22Rv1 (cell line): ENCODE measurements around the gene DNAH3.
"Not testable (repeated sequence)": the region's sequence is repeated elsewhere in the genome, so short reads cannot be mapped to it uniquely, and the experiment has no call there.

Source experiments
- CTCF ChIP-seq: fragments of 450-650 bp; IDR thresholded peaks from 2 replicates; pipeline ENCODE4 v1.5.1; 2017; ENCODE audit warnings: mild to moderate bottlenecking
- ZFX ChIP-seq: fragments of 450-650 bp; IDR thresholded peaks from 2 replicates; pipeline ENCODE4 v1.6.1; 2017; ENCODE audit warnings: antibody characterized with exemption, borderline replicate concordance

- not testable (repeated sequence) for TF ChIP-seq CTCF, ZFX
Observed at GRCh38 chr16:21153124-21153729, 2.6 kb upstream of the DNAH3 start.
